GM23248 (cell line): Measurements from ENCODE around the gene RBFOX1. TPM values are rescaled to one million over a fixed set of nuclear protein-coding genes. Genes with fewer than 3 reads are reported as not detected.

ENCODE experiments used
- DNase-seq: peaks from one replicate; pipeline ENCODE4 v3.0.0-alpha.2; 2015
- H2AFZ ChIP-seq: fragments of 200-600 bp; sonication (generic); 2 replicates; pipeline ENCODE4 v1.6.1; 2016; ENCODE audit warnings: antibody characterized with exemption
- H3F3A ChIP-seq: fragments of 200-600 bp; sonication (generic); 2 replicates; pipeline ENCODE4 v1.6.1; 2016; ENCODE audit warnings: mild to moderate bottlenecking, antibody characterized with exemption, mixed run types; ENCODE audit not compliant: insufficient read depth
- H3K27ac ChIP-seq: fragments of 200-600 bp; sonication (generic); 2 replicates; pipeline ENCODE4 v1.5.1; 2016; ENCODE audit warnings: mild to moderate bottlenecking
- H3K27me3 ChIP-seq: fragments of 200-600 bp; sonication (generic); replicated peaks from 2 replicates; pipeline ENCODE4 v1.6.1; 2016; ENCODE audit warnings: mild to moderate bottlenecking; ENCODE audit not compliant: insufficient read depth
- H3K36me3 ChIP-seq: fragments of 200-600 bp; sonication (generic); 2 replicates; pipeline ENCODE4 v1.6.1; 2016; ENCODE audit warnings: low read depth, mild to moderate bottlenecking
- H3K4me1 ChIP-seq: fragments of 200-600 bp; sonication (generic); 2 replicates; pipeline ENCODE4 v1.6.1; 2016; ENCODE audit warnings: mild to moderate bottlenecking; ENCODE audit not compliant: insufficient read depth
- H3K4me2 ChIP-seq: fragments of 200-600 bp; sonication (generic); one replicate; pipeline ENCODE4 v1.6.1; 2016; ENCODE audit warnings: mild to moderate bottlenecking; ENCODE audit not compliant: unreplicated experiment
- H3K4me3 ChIP-seq: fragments of 200-600 bp; sonication (generic); 2 replicates; pipeline ENCODE4 v1.5.1; 2016; ENCODE audit warnings: mild to moderate bottlenecking
- H3K79me2 ChIP-seq: fragments of 200-600 bp; sonication (generic); 2 replicates; pipeline ENCODE4 v1.6.1; 2016; ENCODE audit warnings: mild to moderate bottlenecking; ENCODE audit not compliant: insufficient read depth
- H3K9ac ChIP-seq: fragments of 200-600 bp; sonication (generic); 2 replicates; pipeline ENCODE4 v1.6.1; 2016; ENCODE audit warnings: mild to moderate bottlenecking
- H3K9me2 ChIP-seq: fragments of 200-600 bp; sonication (generic); 2 replicates; pipeline ENCODE4 v1.6.1; 2016; ENCODE audit warnings: mixed run types, mild to moderate bottlenecking, moderate library complexity; ENCODE audit not compliant: insufficient read depth
- H3K9me3 ChIP-seq: fragments of 200-600 bp; sonication (generic); one replicate; pipeline ENCODE4 v1.6.1; 2017; ENCODE audit warnings: low read depth
- H4K20me1 ChIP-seq: fragments of 200-600 bp; sonication (generic); 2 replicates; pipeline ENCODE4 v1.6.0; 2016; ENCODE audit not compliant: insufficient read depth
- EZH2 ChIP-seq: fragments of 200-600 bp; sonication (generic); IDR thresholded peaks from 2 replicates; pipeline ENCODE4 v1.6.1; 2018; ENCODE audit warnings: antibody characterized with exemption, mild to moderate bottlenecking; ENCODE audit not compliant: insufficient read depth, poor library complexity, severe bottlenecking
- EZH2phosphoT487 ChIP-seq: fragments of 200-600 bp; sonication (generic); IDR thresholded peaks from 2 replicates; pipeline ENCODE4 v1.6.1; 2018; ENCODE audit warnings: antibody characterized with exemption, moderate library complexity, mild to moderate bottlenecking, low read depth; ENCODE audit not compliant: insufficient read depth
- WGBS, 2 experiments: methylation state at CpG; one replicate each; pipeline ENCODE4 v1.1.6; 2015 to 2017; ENCODE audit warnings: low lambda C conversion rate in 2 of 2, low coverage in 1 of 2; ENCODE audit errors: missing lambda C conversion rate in 2 of 2; 5-methylcytosine and 5-hydroxymethylcytosine counted together
- in situ Hi-C: fragments of 300-500 bp; cut with MboI; formaldehyde crosslinking; loops from 2 replicates; pipeline ENCODE4 v1.15.0; 2020
- polyA plus RNA-seq: library from polyadenylated mRNA; unstranded; fragments of >200 nt; fragmentation: Nextera tagmentation; extraction: Ambion mirVana; gene quantifications from 2 replicates; pipeline ENCODE4 v1.2.1, GENCODE V29; 2016
- total RNA-seq: library from RNA; depleted of rRNA; stranded (reverse); fragments of >200 nt; shearing (Covaris generic); gene quantifications from 2 replicates; pipeline ENCODE4 v1.2.3, GENCODE V29; 2014

Gene RBFOX1
- total and polyA plus RNA-seq, 2 experiments from 2014 or later, result not detected

DNA sequence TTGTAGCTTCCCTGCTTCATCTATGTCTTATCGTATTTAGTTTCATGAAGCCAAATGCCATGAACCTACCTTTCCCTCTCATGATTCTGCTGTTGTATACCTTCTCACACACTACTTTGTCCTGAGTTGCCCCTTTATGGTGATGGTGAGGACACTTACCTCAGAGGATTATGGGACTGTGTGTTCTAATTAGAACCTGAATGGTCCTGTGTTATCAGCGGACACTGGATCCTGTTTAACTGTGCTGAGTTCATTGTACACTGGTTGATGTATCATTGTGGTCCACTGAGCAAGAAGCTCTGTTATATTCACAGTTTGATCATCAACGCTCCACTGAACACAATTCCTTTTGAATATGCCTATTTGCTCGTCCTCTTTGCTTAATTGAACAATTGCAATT, 343.0 kb downstream of the RBFOX1 start:
- H3K36me3 ChIP-seq, result no peaks in the 10 kb centered on the region
- no peaks in the 10 kb centered on the region for H3K79me2 ChIP-seq
- in situ Hi-C loops, result no loop called here
- no peaks in the 10 kb centered on the region for H3K27me3 ChIP-seq
- no peak overlapping the region for H3K4me3 ChIP-seq
- H3K9ac ChIP-seq, result no peak overlapping the region
- H3K4me1 ChIP-seq, result no peaks in the 10 kb centered on the region
- H3K4me2 ChIP-seq, result no peak overlapping the region
- no peaks in the 10 kb centered on the region for H3K9me2 ChIP-seq
- TF ChIP-seq EZH2 (no peak), EZH2phosphoT487 (no peak)
- no peak for DNase-seq
- no peak overlapping the region for H2AFZ ChIP-seq
- H4K20me1 ChIP-seq, result no peaks in the 10 kb centered on the region
- H3K27ac ChIP-seq, result no peak overlapping the region
- H3K9me3 ChIP-seq, result no peaks in the 10 kb centered on the region
- WGBS, 2 experiments, result 23 to 26% methylated on average over 4 of the region's 4 CpGs
- no peaks in the 10 kb centered on the region for H3F3A ChIP-seq

- Histone ChIP-seq H3K27me3 (no peaks in the 10 kb centered on the region), H4K20me1 (no peaks in the 10 kb centered on the region), H3F3A (no peaks in the 10 kb centered on the region), H3K27ac (no peak overlapping the region), H3K9me3 (no peaks in the 10 kb centered on the region), H3K4me1 (no peaks in the 10 kb centered on the region), H3K9ac (no peak overlapping the region), H3K9me2 (no peaks in the 10 kb centered on the region), H3K79me2 (no peaks in the 10 kb centered on the region), H3K4me2 (no peak overlapping the region), H3K36me3 (no peaks in the 10 kb centered on the region), H3K4me3 (no peak overlapping the region), H2AFZ (no peak overlapping the region)
- DNase-seq, result no peak
- 27 to 33% methylated on average over 4 of the region's 4 CpGs for WGBS, 2 experiments
- in situ Hi-C loops, result no loop called here
- TF ChIP-seq EZH2, result no peak
- TF ChIP-seq EZH2phosphoT487, result no peak
Measured at GRCh38 chr16:7680296-7680695, 347.7 kb downstream of the RBFOX1 start.

DNA sequence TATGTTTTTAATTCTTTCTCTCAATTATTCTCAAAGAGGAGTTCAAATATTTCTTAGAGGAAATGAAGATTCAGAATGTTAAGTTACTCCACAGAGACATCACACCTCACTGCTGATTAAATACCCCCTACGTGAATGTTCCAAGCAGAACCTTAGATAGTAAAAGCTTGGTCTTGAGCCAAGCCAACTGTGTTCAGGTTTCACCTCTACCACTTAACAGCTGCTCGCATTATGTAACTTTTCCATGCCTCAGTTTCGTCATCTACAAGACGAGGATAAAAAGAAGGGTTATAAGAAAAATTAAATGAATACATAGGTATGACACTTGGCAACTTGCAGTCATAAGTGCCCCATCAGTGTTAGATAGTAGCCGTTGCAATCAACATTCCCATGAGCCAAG, 356.2 kb downstream of the RBFOX1 start:
- H4K20me1 ChIP-seq, result no peaks in the 10 kb centered on the region
- no peaks in the 10 kb centered on the region for H3K9me3 ChIP-seq
- H3F3A ChIP-seq, result no peaks in the 10 kb centered on the region
- no peak overlapping the region for H2AFZ ChIP-seq
- H3K9me2 ChIP-seq, result no peaks in the 10 kb centered on the region
- no peaks in the 10 kb centered on the region for H3K36me3 ChIP-seq
- no peak overlapping the region for H3K4me3 ChIP-seq
- DNase-seq, result no peak
- H3K4me2 ChIP-seq, result no peak overlapping the region
- H3K79me2 ChIP-seq, result no peaks in the 10 kb centered on the region
- no peaks in the 10 kb centered on the region for H3K4me1 ChIP-seq
- TF ChIP-seq EZH2phosphoT487 (no peak), EZH2 (no peak)
- no peaks in the 10 kb centered on the region for H3K27me3 ChIP-seq
- H3K9ac ChIP-seq, result no peak overlapping the region
- no peak overlapping the region for H3K27ac ChIP-seq
- WGBS, 2 experiments, result 14 to 19% methylated on average over 5 of the region's 5 CpGs
- in situ Hi-C loops, result no loop called here

DNA sequence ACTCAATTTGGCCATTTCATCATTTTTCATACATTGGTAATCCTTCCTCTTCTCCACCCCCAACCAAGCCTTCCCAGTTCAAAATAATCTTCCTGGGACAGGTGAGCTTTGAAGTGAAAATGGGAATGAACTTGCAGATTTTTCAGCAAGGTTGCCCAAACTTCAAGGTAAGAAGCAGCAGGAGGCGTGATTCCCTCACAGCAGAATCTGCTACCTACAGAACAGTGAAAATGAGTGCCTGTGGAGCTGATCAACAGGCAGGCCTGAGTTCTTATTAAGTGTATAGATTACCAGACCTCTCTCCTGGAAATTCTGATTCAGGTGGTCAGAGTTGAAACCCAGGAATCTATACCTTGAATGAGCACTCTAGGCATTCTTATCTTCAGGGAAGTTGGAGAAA, 356.6 kb downstream of the RBFOX1 start:
- Histone ChIP-seq H3K79me2 (no peaks in the 10 kb centered on the region), H3K4me1 (no peaks in the 10 kb centered on the region), H3K36me3 (no peaks in the 10 kb centered on the region), H3K9me2 (no peaks in the 10 kb centered on the region), H3K4me2 (no peak overlapping the region), H3K27me3 (no peaks in the 10 kb centered on the region), H3K4me3 (no peak overlapping the region), H3F3A (no peaks in the 10 kb centered on the region), H3K27ac (no peak overlapping the region), H3K9me3 (no peaks in the 10 kb centered on the region), H4K20me1 (no peaks in the 10 kb centered on the region), H3K9ac (no peak overlapping the region), H2AFZ (no peak overlapping the region)
- WGBS, 2 experiments, result 11 to 12% methylated on average over 1 of the region's 1 CpG
- in situ Hi-C loops, result no loop called here
- no peak for TF ChIP-seq EZH2
- TF ChIP-seq EZH2phosphoT487, result no peak
- no peak for DNase-seq

GRCh38 chr16:7691533-7691932, 358.9 kb downstream of the RBFOX1 start:
- in situ Hi-C loops, result no loop called here
- Histone ChIP-seq H4K20me1 (no peaks in the 10 kb centered on the region), H3K4me1 (no peaks in the 10 kb centered on the region), H3K27ac (no peak overlapping the region), H3F3A (no peaks in the 10 kb centered on the region), H3K79me2 (no peaks in the 10 kb centered on the region), H2AFZ (no peak overlapping the region), H3K9me3 (no peaks in the 10 kb centered on the region), H3K27me3 (no peaks in the 10 kb centered on the region), H3K9ac (no peak overlapping the region), H3K9me2 (no peaks in the 10 kb centered on the region), H3K4me3 (no peak overlapping the region), H3K4me2 (no peak overlapping the region), H3K36me3 (no peaks in the 10 kb centered on the region)
- TF ChIP-seq EZH2phosphoT487 (no peak), EZH2 (no peak)
- WGBS, 2 experiments, result 43 to 60% methylated on average over 4 of the region's 4 CpGs
- no peak for DNase-seq
